Suprapubic skin (tissue), 4 donors: ENCODE measurements around the gene ATXN1. TPM values are rescaled to one million over a fixed set of nuclear protein-coding genes. Genes with fewer than 3 reads are reported as not detected.
"Not testable (repeated sequence)": the region's sequence is repeated elsewhere in the genome, so short reads cannot be mapped to it uniquely, and the experiment has no call there.

Experiments
- DNase-seq, 2 donors: peaks; one replicate each; pipeline ENCODE4 v3.0.0-alpha.2; 2019; ENCODE audit warnings: low spot score in 2 of 2
- H3K27ac ChIP-seq: fragments of 200-600 bp; sonication (generic); one replicate; pipeline ENCODE4 v1.5.1; 2019
- H3K27me3 ChIP-seq: fragments of 200-600 bp; sonication (generic); one replicate; pipeline ENCODE4 v1.5.1; 2019
- H3K36me3 ChIP-seq: fragments of 200-600 bp; sonication (generic); one replicate; pipeline ENCODE4 v1.5.1; 2019
- H3K4me1 ChIP-seq: fragments of 200-600 bp; sonication (generic); one replicate; pipeline ENCODE4 v1.5.1; 2019
- H3K4me3 ChIP-seq: fragments of 200-600 bp; sonication (generic); one replicate; pipeline ENCODE4 v1.5.1; 2019; ENCODE audit warnings: mild to moderate bottlenecking
- H3K9me3 ChIP-seq: fragments of 200-600 bp; sonication (generic); one replicate; pipeline ENCODE4 v1.5.1; 2019
- EP300 ChIP-seq: sonication (generic); formaldehyde crosslinking; IDR thresholded peaks from one replicate; pipeline ENCODE4 v1.6.1; 2017; ENCODE audit warnings: antibody characterized with exemption
- POLR2A ChIP-seq, 2 donors: fragments of 450-650 bp; IDR thresholded peaks; one replicate each; pipeline ENCODE4 v1.6.1; 2017; ENCODE audit warnings: antibody characterized with exemption in 2 of 2, mild to moderate bottlenecking in 2 of 2, moderate library complexity in 2 of 2
- POLR2AphosphoS5 ChIP-seq, 3 donors: sonication (generic); formaldehyde crosslinking; IDR thresholded peaks; one replicate each; pipeline ENCODE4 v1.6.1; 2017; ENCODE audit warnings: antibody characterized with exemption in 3 of 3
- WGBS: methylation state at CpG from one replicate; pipeline ENCODE4 v1.1.5; 2018; 5-methylcytosine and 5-hydroxymethylcytosine counted together
- total RNA-seq, 4 donors: library from RNA; depleted of rRNA; stranded (reverse); fragments of >200 nt; gene quantifications; one replicate each; pipeline ENCODE4 v1.1.0, GENCODE V29; 2016
- TF ChIP-seq, protein P1 (sequence below), 2 donors: fragments of 200-600 bp in 1 of 2; fragments of 450-650 bp in 1 of 2; sonication (generic) in 1 of 2; IDR thresholded peaks; one replicate each; pipeline ENCODE4 v1.5.1; 2016 to 2019; ENCODE audit warnings: antibody characterized with exemption in 2 of 2, mild to moderate bottlenecking in 1 of 2, moderate library complexity in 1 of 2

Gene ATXN1
- total RNA-seq, 4 donors from 2014 or later: 32.8 to 95.4 (median 42.4) TPM

DNA sequence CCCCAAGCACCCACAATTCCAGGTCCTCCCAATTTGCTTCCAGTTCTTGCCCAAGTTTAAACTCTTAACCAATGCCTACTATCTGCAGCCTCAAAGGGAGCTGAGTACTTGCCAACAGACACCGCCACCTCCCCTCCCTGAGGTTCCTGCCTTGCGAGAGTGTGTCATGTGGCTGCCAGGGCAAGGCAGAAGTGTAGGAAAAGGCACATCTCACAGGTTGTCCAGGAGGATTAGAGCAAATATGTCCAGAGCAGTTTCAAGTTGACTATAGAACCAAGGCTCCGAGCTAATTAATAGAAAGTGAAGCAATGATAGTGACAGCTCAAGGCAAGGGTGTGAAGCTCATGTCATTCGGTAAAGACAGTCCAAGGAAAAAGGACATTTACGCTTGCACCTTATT lies 127.8 kb downstream of the ATXN1 start:
- Histone ChIP-seq H3K4me3 (no peak overlapping the region), H3K27me3 (no peaks in the 10 kb centered on the region), H3K4me1 (peaks cover 10% of the 10 kb centered on the region), H3K27ac (no peak overlapping the region), H3K9me3 (no peaks in the 10 kb centered on the region), H3K36me3 (no peaks in the 10 kb centered on the region)
- TF ChIP-seq EP300 (no peak), POLR2A (IDR thresholded peaks at IDR 0.05) (no peak), POLR2AphosphoS5 (IDR thresholded peaks at IDR 0.05) (no peak)
- TF ChIP-seq, protein P1, sequence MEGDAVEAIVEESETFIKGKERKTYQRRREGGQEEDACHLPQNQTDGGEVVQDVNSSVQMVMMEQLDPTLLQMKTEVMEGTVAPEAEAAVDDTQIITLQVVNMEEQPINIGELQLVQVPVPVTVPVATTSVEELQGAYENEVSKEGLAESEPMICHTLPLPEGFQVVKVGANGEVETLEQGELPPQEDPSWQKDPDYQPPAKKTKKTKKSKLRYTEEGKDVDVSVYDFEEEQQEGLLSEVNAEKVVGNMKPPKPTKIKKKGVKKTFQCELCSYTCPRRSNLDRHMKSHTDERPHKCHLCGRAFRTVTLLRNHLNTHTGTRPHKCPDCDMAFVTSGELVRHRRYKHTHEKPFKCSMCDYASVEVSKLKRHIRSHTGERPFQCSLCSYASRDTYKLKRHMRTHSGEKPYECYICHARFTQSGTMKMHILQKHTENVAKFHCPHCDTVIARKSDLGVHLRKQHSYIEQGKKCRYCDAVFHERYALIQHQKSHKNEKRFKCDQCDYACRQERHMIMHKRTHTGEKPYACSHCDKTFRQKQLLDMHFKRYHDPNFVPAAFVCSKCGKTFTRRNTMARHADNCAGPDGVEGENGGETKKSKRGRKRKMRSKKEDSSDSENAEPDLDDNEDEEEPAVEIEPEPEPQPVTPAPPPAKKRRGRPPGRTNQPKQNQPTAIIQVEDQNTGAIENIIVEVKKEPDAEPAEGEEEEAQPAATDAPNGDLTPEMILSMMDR (IDR thresholded peaks at IDR 0.05): no peak
- WGBS: 57% methylated on average over 5 of the region's 5 CpGs
- no peak for DNase-seq

DNA sequence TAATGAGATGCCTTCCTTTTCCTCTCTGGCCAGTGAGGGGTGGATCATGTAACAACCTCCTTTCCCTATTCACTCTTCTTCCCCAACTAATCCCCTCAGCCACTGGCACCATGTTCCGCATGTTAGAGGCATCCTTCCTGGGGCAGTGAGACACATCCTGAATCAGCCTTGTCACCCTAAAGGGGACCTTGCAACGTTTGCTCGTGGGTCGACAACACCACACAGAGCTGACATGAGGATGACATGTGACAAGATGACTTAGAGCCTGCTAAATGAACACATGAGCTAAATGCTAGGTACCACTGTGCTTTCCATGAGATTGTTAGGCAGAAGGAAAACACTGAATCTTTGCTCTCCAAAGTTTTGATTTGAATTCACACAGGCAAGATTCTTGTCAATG lies 129.2 kb downstream of the ATXN1 start:
- Histone ChIP-seq H3K27me3 (no peaks in the 10 kb centered on the region), H3K4me1 (peaks cover 10% of the 10 kb centered on the region), H3K9me3 (no peaks in the 10 kb centered on the region), H3K4me3 (no peak overlapping the region), H3K36me3 (no peaks in the 10 kb centered on the region), H3K27ac (no peak overlapping the region)
- WGBS: 77% methylated on average over 4 of the region's 4 CpGs
- TF ChIP-seq, protein P1 (IDR thresholded peaks at IDR 0.05): no peak
- no peak for TF ChIP-seq EP300
- TF ChIP-seq POLR2AphosphoS5 (IDR thresholded peaks at IDR 0.05): no peak
- no peak for TF ChIP-seq POLR2A (IDR thresholded peaks at IDR 0.05)
- no peak for DNase-seq

DNA sequence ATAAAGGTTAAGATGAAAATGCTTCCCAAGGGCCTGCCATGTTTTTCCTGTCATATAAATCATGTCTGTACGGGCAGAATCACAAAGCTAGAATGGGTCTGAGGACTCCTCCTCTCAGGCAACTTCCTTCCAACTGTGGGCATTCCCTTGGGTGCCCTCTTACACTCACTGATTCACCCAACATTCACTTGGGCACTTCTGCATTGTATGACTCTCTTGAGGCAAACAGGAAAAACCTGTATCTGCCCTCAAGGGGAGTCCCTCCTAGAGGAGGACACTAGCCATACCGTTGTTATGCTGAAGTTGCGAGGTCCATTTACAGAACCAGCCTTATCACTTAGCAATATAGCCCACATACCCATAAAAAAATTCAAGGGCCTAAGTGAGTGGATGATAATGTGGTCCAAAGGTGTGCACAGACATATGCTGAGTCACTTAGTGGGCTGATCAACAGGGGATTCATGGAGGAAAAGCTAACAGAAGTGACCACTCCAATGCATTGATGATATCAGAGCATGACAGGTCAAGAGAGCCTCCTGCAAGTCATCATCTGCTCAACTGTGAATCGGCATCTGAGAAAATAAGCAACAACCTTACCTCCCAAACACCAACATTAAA lies 131.1 kb downstream of the ATXN1 start:
- TF ChIP-seq, protein P1 (IDR thresholded peaks at IDR 0.05): no peak
- TF ChIP-seq EP300 (no peak), POLR2A (IDR thresholded peaks at IDR 0.05) (no peak), POLR2AphosphoS5 (IDR thresholded peaks at IDR 0.05) (no peak)
- 78% methylated on average over 4 of the region's 4 CpGs for WGBS

DNA sequence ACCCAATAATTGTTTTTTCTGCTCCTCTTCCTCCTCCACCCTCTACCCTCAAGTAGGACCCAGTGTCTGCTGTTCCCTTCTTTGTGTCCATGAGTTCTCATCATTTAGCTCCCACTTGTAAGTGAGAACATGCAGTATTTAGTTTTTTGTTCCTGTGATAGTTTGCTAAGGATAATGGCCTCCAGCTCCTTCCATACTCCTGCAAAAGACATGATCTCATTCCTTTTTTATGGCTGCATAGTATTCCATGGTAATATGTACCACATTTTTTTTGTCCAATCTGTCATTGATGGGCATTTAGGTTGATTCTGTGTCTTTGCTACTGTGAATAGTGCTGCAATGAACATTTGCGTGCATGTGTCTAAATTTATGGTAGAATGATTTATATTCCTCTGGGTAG lies 132.7 kb downstream of the ATXN1 start:
- H3K27ac ChIP-seq, DNase-seq, H3K36me3 ChIP-seq, H3K9me3 ChIP-seq, H3K4me3 ChIP-seq, H3K4me1 ChIP-seq, H3K27me3 ChIP-seq: not testable (repeated sequence)
- WGBS: 97% methylated on average over 1 of the region's 1 CpG

More for the DNA sequence above, 131.1 kb downstream of the ATXN1 start:
- H3K4me3 ChIP-seq: no peak overlapping the region
- no peaks in the 10 kb centered on the region for H3K9me3 ChIP-seq
- H3K36me3 ChIP-seq: no peaks in the 10 kb centered on the region
- no peak for DNase-seq
- H3K27me3 ChIP-seq: no peaks in the 10 kb centered on the region
- no peak overlapping the region for H3K27ac ChIP-seq
- H3K4me1 ChIP-seq: no peaks in the 10 kb centered on the region

DNA sequence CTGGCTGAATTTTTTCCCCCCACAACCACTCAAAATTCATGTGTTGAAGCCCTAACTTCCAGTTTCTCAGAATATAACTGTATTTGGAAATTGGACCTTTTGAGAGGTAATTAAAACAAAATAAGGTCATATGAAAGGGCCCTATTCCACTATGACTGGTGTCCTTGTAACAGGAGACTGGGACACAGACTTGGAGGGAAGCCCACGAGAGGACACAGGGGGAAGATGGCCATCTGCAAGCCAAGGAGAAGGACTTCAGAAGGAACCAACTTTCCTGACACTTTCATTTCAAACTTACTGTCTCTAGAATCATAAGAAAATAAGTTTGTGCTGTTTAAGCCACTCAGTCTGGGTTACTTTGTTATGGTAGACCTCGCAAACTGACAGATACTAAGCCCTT lies 134.6 kb downstream of the ATXN1 start:
- Histone ChIP-seq H3K9me3 (no peaks in the 10 kb centered on the region), H3K4me3 (no peak overlapping the region), H3K4me1 (peaks cover 3% of the 10 kb centered on the region), H3K36me3 (no peaks in the 10 kb centered on the region), H3K27ac (no peak overlapping the region), H3K27me3 (no peaks in the 10 kb centered on the region)
- 39% methylated on average over 2 of the region's 2 CpGs for WGBS
- TF ChIP-seq, protein P1 (IDR thresholded peaks at IDR 0.05): no peak
- no peak for TF ChIP-seq POLR2AphosphoS5 (IDR thresholded peaks at IDR 0.05)
- DNase-seq: no peak
